ENCODE measurements around the gene MDC1. TPM values are rescaled to one million over a fixed set of nuclear protein-coding genes. Genes with fewer than 3 reads are reported as not detected.

The MDC1 gene
- total and polyA plus RNA-seq, 2 of the 13 experiments (the other 11 are each of a cell fraction or from before 2014, with no cell fraction given): 8.4 to 14.0 TPM

GRCh38 chr6:30717129-30717844, at the start of gene MDC1 (continued):
- no peak for TF ChIP-seq BCLAF1 (IDR thresholded peaks at IDR 0.05)
- TF ChIP-seq ZNF557 (CRISPR knock-in tag; IDR thresholded peaks at IDR 0.05): peak; percentile 93
- TF ChIP-seq ZNF724P (CRISPR knock-in tag; IDR thresholded peaks at IDR 0.05; ENCODE audit: borderline replicate concordance): peak; percentile 97
- TF ChIP-seq IKZF4 (CRISPR knock-in tag; IDR thresholded peaks at IDR 0.05; ENCODE audit: borderline replicate concordance, low read depth, not compliant biosample characterization): peak; percentile 47
- TF ChIP-seq POLR2G (IDR thresholded peaks at IDR 0.05; ENCODE audit: low read depth, low read length): peak; percentile 98
- peak; percentile 21; the same call in 1 of the 2 replicates for TF ChIP-seq ZNF709 (CRISPR knock-in tag; IDR thresholded peaks at IDR 0.05)
- TF ChIP-seq CC2D1A (CRISPR knock-in tag; IDR thresholded peaks at IDR 0.05): 0 out of 2 replicates have a peak, but pooled peaks have one; percentile 78
- peak; percentile 84 for TF ChIP-seq MIER2 (CRISPR knock-in tag; IDR thresholded peaks at IDR 0.05)
- TF ChIP-seq ISL2 (CRISPR knock-in tag; IDR thresholded peaks at IDR 0.05): peak; percentile 77
- TF ChIP-seq SIN3A (IDR thresholded peaks at IDR 0.05; ENCODE audit: borderline replicate concordance, low read depth, low read length): peak; percentile 98
- TF ChIP-seq ZNF761 (CRISPR knock-in tag; conservative IDR thresholded peaks at IDR 0.05): peak; percentile 74; the same call in 1 of the 2 replicates
- no peak for TF ChIP-seq ZNF296 (CRISPR knock-in tag; conservative IDR thresholded peaks at IDR 0.05)
- peak; percentile 79; the same call in 1 of the 2 replicates for TF ChIP-seq ZBTB10 (CRISPR knock-in tag; IDR thresholded peaks at IDR 0.05; ENCODE audit: borderline replicate concordance)
- no peak for TF ChIP-seq NAIF1 (CRISPR knock-in tag; IDR thresholded peaks at IDR 0.05; ENCODE audit: borderline replicate concordance)
- peak; percentile 97; the same call in 2 of the 3 replicates for TF ChIP-seq MXI1 (IDR thresholded peaks at IDR 0.05; ENCODE audit: borderline replicate concordance, low read depth, low read length)
- 0 out of 4 replicates have a peak, but pooled peaks have one; percentile 6 to 21 for TF ChIP-seq NR2F1 (CRISPR knock-in tag; IDR thresholded peaks at IDR 0.05)
- TF ChIP-seq DNMT3B (CRISPR knock-in tag; conservative IDR thresholded peaks at IDR 0.05): peak; percentile 94
- TF ChIP-seq LCORL (IDR thresholded peaks at IDR 0.05): no peak
- TF ChIP-seq LCORL (CRISPR knock-in tag; IDR thresholded peaks at IDR 0.05): peak; percentile 57
- peak; percentile 86; the same call in 1 of the 2 replicates for TF ChIP-seq GTF3A (CRISPR knock-in tag; conservative IDR thresholded peaks at IDR 0.05)
- peak; percentile 69; the same call in 1 of the 2 replicates for TF ChIP-seq NFE2 (CRISPR knock-in tag; IDR thresholded peaks at IDR 0.05)
- no peak; the same call in none of the 2 replicates for TF ChIP-seq ZNF12 (CRISPR knock-in tag; IDR thresholded peaks at IDR 0.05)
- TF ChIP-seq ESRRA (CRISPR knock-in tag; IDR thresholded peaks at IDR 0.05; ENCODE audit: low read depth): peak; percentile 78
- peak; percentile 37; the same call in 1 of the 2 replicates for TF ChIP-seq RARG (CRISPR knock-in tag; IDR thresholded peaks at IDR 0.05; ENCODE audit: low read depth)

Measured in HepG2 (cell line).